GM12878 (cell line): ENCODE data around the gene SEMA5A. TPM values are rescaled to one million over a fixed set of nuclear protein-coding genes. Genes with fewer than 3 reads are reported as not detected.
A peak's percentile ranks its signal among the peaks of the same experiment; 100 is the strongest.

ENCODE experiments used
- ATAC-seq: fragments of 200-7000 bp; cut with Tn5 transposase; 3 replicates; pipeline ENCODE4 v1.9.1; 2020; ENCODE audit warnings: mild to moderate bottlenecking, moderate library complexity
- BruUV-seq: library from RNA; stranded (reverse); fragments of 400-500 nt; replicated peaks from 2 replicates; lab custom pipeline; 2021; lab: Mats Ljungman, UMichigan
- CTCF ChIA-PET: fragments of 300-600 bp; sonication (Branson Sonifier 250); formaldehyde crosslinking; extraction: SDS; loops from one replicate; lab custom pipeline; 2021; ENCODE audit warnings: inconsistent platforms; lab: Yijun Ruan, JAX
- POLR2A ChIA-PET: fragments of 350-600 bp; formaldehyde crosslinking; extraction: SDS; loops from one replicate; lab custom pipeline; 2021; ENCODE audit warnings: inconsistent platforms; lab: Charles Lee
- RAD21 ChIA-PET: fragments of 300-600 bp; sonication (Branson Sonifier 250); formaldehyde crosslinking; loops from one replicate; lab custom pipeline; 2023; ENCODE audit warnings: antibody characterized with exemption; ENCODE audit not compliant: unreplicated experiment; lab: Charles Lee
- SMC1A ChIA-PET: fragments of 300-600 bp; sonication (Branson Sonifier 250); formaldehyde crosslinking; loops from one replicate; lab custom pipeline; 2023; ENCODE audit not compliant: unreplicated experiment, uncharacterized antibody; lab: Charles Lee
- DNase-seq: peaks from one replicate; pipeline ENCODE4 v3.0.0-alpha.2; 2011; ENCODE audit warnings: low read depth, low spot score
- FAIRE-seq: peaks from 3 replicates; lab custom pipeline; 2011; peaks lifted over from hg19 to GRCh38; lab: Jason Lieb, UNC
- H2AFZ ChIP-seq: 2 replicates; pipeline ENCODE4 v1.6.0; 2011; ENCODE audit warnings: low read depth, low read length, control low read depth; ENCODE audit not compliant: control insufficient read depth
- H3K27ac ChIP-seq: 2 replicates; pipeline ENCODE4 v1.5.1; 2011; ENCODE audit warnings: control low read depth; ENCODE audit not compliant: control insufficient read depth, insufficient read depth
- H3K27me3 ChIP-seq, 2 experiments: replicated peaks in 1 of 2; 2 replicates each; pipeline versions ENCODE4 v1.6.0 to v1.6.1; 2011; ENCODE audit warnings: low read length in 1 of 2; ENCODE audit not compliant: control insufficient read depth in 2 of 2, insufficient read depth in 2 of 2
- H3K36me3 ChIP-seq, 2 experiments: 2 replicates each; pipeline ENCODE4 v1.5.1; 2011; ENCODE audit warnings: low read length in 1 of 2; ENCODE audit not compliant: control insufficient read depth in 2 of 2, insufficient read depth in 2 of 2
- H3K4me1 ChIP-seq: 2 replicates; pipeline ENCODE4 v1.6.1; 2011; ENCODE audit warnings: mild to moderate bottlenecking, low read length, moderate library complexity, mixed read lengths; ENCODE audit not compliant: control insufficient read depth, insufficient read depth
- H3K4me2 ChIP-seq: 2 replicates; pipeline ENCODE4 v1.6.0; 2011; ENCODE audit warnings: control low read depth; ENCODE audit not compliant: control insufficient read depth, insufficient read depth
- H3K4me3 ChIP-seq: fragments of 200-600 bp; sonication (generic); 2 replicates; pipeline ENCODE4 v1.5.1; 2016
- H3K79me2 ChIP-seq: 2 replicates; pipeline ENCODE4 v1.6.0; 2011; ENCODE audit warnings: low read length; ENCODE audit not compliant: control insufficient read depth, insufficient read depth
- H3K9ac ChIP-seq: 2 replicates; pipeline ENCODE4 v1.8.0; 2011; ENCODE audit warnings: low read length, control low read depth, mixed read lengths; ENCODE audit not compliant: control insufficient read depth, insufficient read depth
- H3K9me3 ChIP-seq: replicated peaks from 3 replicates; pipeline ENCODE4 v1.5.1; 2011; ENCODE audit warnings: mild to moderate bottlenecking, low read length; ENCODE audit not compliant: control insufficient read depth, insufficient read depth
- H4K20me1 ChIP-seq: 2 replicates; pipeline ENCODE4 v1.6.0; 2011; ENCODE audit not compliant: control insufficient read depth, insufficient read depth
- BACH1 ChIP-seq: fragments of 450-650 bp; IDR thresholded peaks from 2 replicates; pipeline ENCODE4 v1.6.1; 2017; ENCODE audit warnings: mild to moderate bottlenecking, borderline replicate concordance
- BHLHE40 ChIP-seq, 2 experiments: fragments of 450-650 bp in 1 of 2; IDR thresholded peaks; 2 replicates each; pipeline ENCODE4 v1.6.1; 2011 to 2017; ENCODE audit warnings: low read depth in 2 of 2, borderline replicate concordance in 1 of 2, improper control_type of control experiment in 1 of 2, low read length in 1 of 2, mild to moderate bottlenecking in 1 of 2
- EED ChIP-seq: sonication (generic); IDR thresholded peaks from 2 replicates; pipeline ENCODE4 v1.6.1; 2016; ENCODE audit warnings: antibody characterized with exemption, low read depth
- NFXL1 ChIP-seq: fragments of 450-650 bp; IDR thresholded peaks from 2 replicates; pipeline ENCODE4 v1.6.1; 2017; ENCODE audit warnings: antibody characterized with exemption, mild to moderate bottlenecking, borderline replicate concordance
- RAD51 ChIP-seq: fragments of 450-650 bp; IDR thresholded peaks from 2 replicates; pipeline ENCODE4 v1.6.1; 2016; ENCODE audit warnings: moderate library complexity, mild to moderate bottlenecking, inconsistent platforms
- SPI1 ChIP-seq: IDR thresholded peaks from 2 replicates; pipeline ENCODE4 v1.6.1; 2011; ENCODE audit warnings: low read depth, mild to moderate bottlenecking, low read length, moderate library complexity, borderline replicate concordance; ENCODE audit not compliant: insufficient read depth
- YY1 ChIP-seq: IDR thresholded peaks from 2 replicates; pipeline ENCODE4 v1.6.1; 2011; ENCODE audit warnings: low read depth, mild to moderate bottlenecking, low read length
- ZNF622 ChIP-seq: fragments of 450-650 bp; IDR thresholded peaks from 2 replicates; pipeline ENCODE4 v1.6.1; 2017; ENCODE audit warnings: mild to moderate bottlenecking, inconsistent platforms
- WGBS: methylation state at CpG from one replicate; pipeline ENCODE4 v1.1.6; 2016; ENCODE audit warnings: low lambda C conversion rate; ENCODE audit not compliant: insufficient replicate concordance, insufficient coverage; ENCODE audit errors: missing lambda C conversion rate; 5-methylcytosine and 5-hydroxymethylcytosine counted together
- in situ Hi-C: fragments of 300-500 bp; cut with MboI; formaldehyde crosslinking; loops from 9 replicates; pipeline ENCODE4 v1.14.3; 2018; ENCODE audit warnings: mixed read lengths
- intact Hi-C: fragments of 100-400 bp; cut with micrococcal nuclease; formaldehyde crosslinking; loops from one replicate; pipeline ENCODE4 v1.14.2; 2022; ENCODE audit not compliant: unreplicated experiment
- polyA plus RNA-seq, 11 experiments: library from polyadenylated mRNA; depleted of rRNA in 4 of 11; unstranded in 6 of 11; stranded (reverse) in 5 of 11; fragments of >200 nt; fragmentation: Nextera tagmentation in 4 of 11; fragmentation: Illumina TruSeq in 1 of 11; extraction: Ambion mirVana in 4 of 11; extraction: Trizol in 1 of 11; gene quantifications; 1 replicate in 1 of 11; 2 replicates in 10 of 11; pipeline versions ENCODE4 v1.2.1 to v1.2.3, GENCODE V29; 2011 to 2016; ENCODE audit warnings: inconsistent platforms in 2 of 11, missing spikeins in 2 of 11, low read depth in 1 of 11
- total RNA-seq, 4 experiments: library from RNA; depleted of rRNA in 3 of 4; stranded (reverse); fragments of >200 nt in 3 of 4; fragmentation: Illumina TruSeq in 1 of 4; extraction: Trizol in 1 of 4; gene quantifications; 2 replicates each; pipeline versions ENCODE4 v1.2.1 to v1.2.3, GENCODE V29; 2013 to 2021
- TF ChIP-seq, protein P1 (sequence below): fragments of 450-650 bp; formaldehyde crosslinking; IDR thresholded peaks from 2 replicates; pipeline ENCODE4 v1.5.0; 2022; ENCODE audit warnings: mild to moderate bottlenecking, missing genetic modification characterization
- TF ChIP-seq, protein P2 (sequence below): IDR thresholded peaks from 2 replicates; pipeline ENCODE4 v1.6.1; 2011; ENCODE audit warnings: borderline replicate concordance, low read depth, mild to moderate bottlenecking, moderate library complexity, mixed read lengths, low read length; ENCODE audit not compliant: insufficient read depth; ENCODE audit errors: extremely low read length
- TF ChIP-seq, protein P3 (sequence below): IDR thresholded peaks from 2 replicates; pipeline ENCODE4 v1.6.1; 2012; ENCODE audit warnings: low read depth, low read length, improper control_type of control experiment
- TF ChIP-seq, protein P4 (sequence below): IDR thresholded peaks from 2 replicates; pipeline ENCODE4 v1.6.1; 2012; ENCODE audit warnings: low read depth, low read length, improper control_type of control experiment
- TF ChIP-seq, protein P5 (sequence below): fragments of 150-350 bp; IDR thresholded peaks from 2 replicates; pipeline ENCODE4 v1.6.1; 2014; ENCODE audit warnings: mild to moderate bottlenecking, low read depth, low read length

SEMA5A gene
- total and polyA plus RNA-seq, 10 of the 15 experiments (the other 5 are each of a cell fraction or from before 2014, with no cell fraction given) = 0.03 to 2.4 (median 0.09) TPM; not detected in 1

DNA sequence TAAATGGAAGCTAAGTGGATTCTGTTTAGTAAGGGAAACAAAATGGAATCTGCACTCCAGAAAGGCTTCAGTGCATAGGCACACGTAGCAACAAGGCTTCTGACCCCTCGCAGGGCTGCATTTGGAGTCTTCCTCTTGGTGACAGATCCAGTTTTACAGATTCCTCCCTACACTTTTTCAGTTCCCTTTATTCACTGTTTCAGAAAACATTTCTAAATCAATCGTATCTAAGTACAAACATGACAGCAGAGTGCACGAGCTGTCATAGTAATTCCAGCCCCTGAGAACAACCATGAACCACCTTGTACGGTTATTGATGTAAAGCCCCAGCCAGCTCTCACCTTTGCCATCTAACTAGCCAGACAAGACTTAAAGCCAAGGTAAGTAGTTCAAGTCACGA, 491.6 kb downstream of the SEMA5A start:
- no peaks in the 10 kb centered on the region for H3K9me3 ChIP-seq
- H3K4me1 ChIP-seq = no peaks in the 10 kb centered on the region
- WGBS = 6% methylated on average over 6 of the region's 6 CpGs
- no peaks in the 10 kb centered on the region for H4K20me1 ChIP-seq
- FAIRE-seq (no peak), ATAC-seq (peak; percentile 47), DNase-seq (no peak)
- ChIA-PET SMC1A (interaction anchor here (0.7 to 1.2 kb wide), 2 partner anchors 170 to 212 kb away, joined by 3 read pairs; no protein-coding TSS in a partner anchor), POLR2A (interaction anchor here (0.6 kb wide), 1 partner anchor 76 kb away, joined by 3 read pairs; no protein-coding TSS in a partner anchor), CTCF (interaction anchor here (0.6 to 1.5 kb wide), 4 partner anchors 21 to 1125 kb away, joined by 3 to 4 read pairs (median 3); no protein-coding TSS in a partner anchor), RAD21 (interaction anchor here (1.5 kb wide), 1 partner anchor 61 kb away, joined by 4 read pairs; no protein-coding TSS in a partner anchor)
- TF ChIP-seq, protein P1, sequence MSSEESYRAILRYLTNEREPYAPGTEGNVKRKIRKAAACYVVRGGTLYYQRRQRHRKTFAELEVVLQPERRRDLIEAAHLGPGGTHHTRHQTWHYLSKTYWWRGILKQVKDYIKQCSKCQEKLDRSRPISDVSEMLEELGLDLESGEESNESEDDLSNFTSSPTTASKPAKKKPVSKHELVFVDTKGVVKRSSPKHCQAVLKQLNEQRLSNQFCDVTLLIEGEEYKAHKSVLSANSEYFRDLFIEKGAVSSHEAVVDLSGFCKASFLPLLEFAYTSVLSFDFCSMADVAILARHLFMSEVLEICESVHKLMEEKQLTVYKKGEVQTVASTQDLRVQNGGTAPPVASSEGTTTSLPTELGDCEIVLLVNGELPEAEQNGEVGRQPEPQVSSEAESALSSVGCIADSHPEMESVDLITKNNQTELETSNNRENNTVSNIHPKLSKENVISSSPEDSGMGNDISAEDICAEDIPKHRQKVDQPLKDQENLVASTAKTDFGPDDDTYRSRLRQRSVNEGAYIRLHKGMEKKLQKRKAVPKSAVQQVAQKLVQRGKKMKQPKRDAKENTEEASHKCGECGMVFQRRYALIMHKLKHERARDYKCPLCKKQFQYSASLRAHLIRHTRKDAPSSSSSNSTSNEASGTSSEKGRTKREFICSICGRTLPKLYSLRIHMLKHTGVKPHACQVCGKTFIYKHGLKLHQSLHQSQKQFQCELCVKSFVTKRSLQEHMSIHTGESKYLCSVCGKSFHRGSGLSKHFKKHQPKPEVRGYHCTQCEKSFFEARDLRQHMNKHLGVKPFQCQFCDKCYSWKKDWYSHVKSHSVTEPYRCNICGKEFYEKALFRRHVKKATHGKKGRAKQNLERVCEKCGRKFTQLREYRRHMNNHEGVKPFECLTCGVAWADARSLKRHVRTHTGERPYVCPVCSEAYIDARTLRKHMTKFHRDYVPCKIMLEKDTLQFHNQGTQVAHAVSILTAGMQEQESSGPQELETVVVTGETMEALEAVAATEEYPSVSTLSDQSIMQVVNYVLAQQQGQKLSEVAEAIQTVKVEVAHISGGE (CRISPR knock-in tag) = no peak
- TF ChIP-seq YY1 (no peak), BHLHE40 (IDR thresholded peaks at IDR 0.05; ENCODE audit: borderline replicate concordance in 1 of 2, low read depth in 2 of 2, low read length in 1 of 2) (peak in 1 of 2 experiments; percentile 33; a peak in 1 of 4 replicates), EED (no peak), RAD51 (no peak), NFXL1 (no peak), ZNF622 (no peak), SPI1 (peak; percentile 67; the same call in 1 of the 2 replicates), BACH1 (no peak)
- TF ChIP-seq, protein P2, sequence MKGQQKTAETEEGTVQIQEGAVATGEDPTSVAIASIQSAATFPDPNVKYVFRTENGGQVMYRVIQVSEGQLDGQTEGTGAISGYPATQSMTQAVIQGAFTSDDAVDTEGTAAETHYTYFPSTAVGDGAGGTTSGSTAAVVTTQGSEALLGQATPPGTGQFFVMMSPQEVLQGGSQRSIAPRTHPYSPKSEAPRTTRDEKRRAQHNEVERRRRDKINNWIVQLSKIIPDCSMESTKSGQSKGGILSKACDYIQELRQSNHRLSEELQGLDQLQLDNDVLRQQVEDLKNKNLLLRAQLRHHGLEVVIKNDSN = no peak
- TF ChIP-seq, protein P3, sequence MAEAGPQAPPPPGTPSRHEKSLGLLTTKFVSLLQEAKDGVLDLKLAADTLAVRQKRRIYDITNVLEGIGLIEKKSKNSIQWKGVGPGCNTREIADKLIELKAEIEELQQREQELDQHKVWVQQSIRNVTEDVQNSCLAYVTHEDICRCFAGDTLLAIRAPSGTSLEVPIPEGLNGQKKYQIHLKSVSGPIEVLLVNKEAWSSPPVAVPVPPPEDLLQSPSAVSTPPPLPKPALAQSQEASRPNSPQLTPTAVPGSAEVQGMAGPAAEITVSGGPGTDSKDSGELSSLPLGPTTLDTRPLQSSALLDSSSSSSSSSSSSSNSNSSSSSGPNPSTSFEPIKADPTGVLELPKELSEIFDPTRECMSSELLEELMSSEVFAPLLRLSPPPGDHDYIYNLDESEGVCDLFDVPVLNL = no peak
- TF ChIP-seq, protein P4, sequence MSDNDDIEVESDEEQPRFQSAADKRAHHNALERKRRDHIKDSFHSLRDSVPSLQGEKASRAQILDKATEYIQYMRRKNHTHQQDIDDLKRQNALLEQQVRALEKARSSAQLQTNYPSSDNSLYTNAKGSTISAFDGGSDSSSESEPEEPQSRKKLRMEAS = no peak
- TF ChIP-seq, protein P5, sequence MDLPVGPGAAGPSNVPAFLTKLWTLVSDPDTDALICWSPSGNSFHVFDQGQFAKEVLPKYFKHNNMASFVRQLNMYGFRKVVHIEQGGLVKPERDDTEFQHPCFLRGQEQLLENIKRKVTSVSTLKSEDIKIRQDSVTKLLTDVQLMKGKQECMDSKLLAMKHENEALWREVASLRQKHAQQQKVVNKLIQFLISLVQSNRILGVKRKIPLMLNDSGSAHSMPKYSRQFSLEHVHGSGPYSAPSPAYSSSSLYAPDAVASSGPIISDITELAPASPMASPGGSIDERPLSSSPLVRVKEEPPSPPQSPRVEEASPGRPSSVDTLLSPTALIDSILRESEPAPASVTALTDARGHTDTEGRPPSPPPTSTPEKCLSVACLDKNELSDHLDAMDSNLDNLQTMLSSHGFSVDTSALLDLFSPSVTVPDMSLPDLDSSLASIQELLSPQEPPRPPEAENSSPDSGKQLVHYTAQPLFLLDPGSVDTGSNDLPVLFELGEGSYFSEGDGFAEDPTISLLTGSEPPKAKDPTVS = no peak
- H3K4me3 ChIP-seq = no peak overlapping the region
- no peaks in the 10 kb centered on the region for H3K36me3 ChIP-seq
- H3K9ac ChIP-seq = no peak overlapping the region
- no peak overlapping the region for H3K4me2 ChIP-seq
- no peaks in the 10 kb centered on the region for H3K79me2 ChIP-seq
- H3K27ac ChIP-seq = no peak overlapping the region
- in situ Hi-C loops = no loop called here
- no TSS peak for BruUV-seq
- H3K27me3 ChIP-seq = no peaks in the 10 kb centered on the region
- H2AFZ ChIP-seq = no peak overlapping the region
- intact Hi-C loops = no loop called here
